ENCODE results near the gene PRKAG2. TPM values are rescaled to one million over a fixed set of nuclear protein-coding genes. Genes with fewer than 3 reads are reported as not detected.

PRKAG2 gene
- total RNA-seq, 3 donors from 2014 or later = 42.4 to 48.5 (median 46.6) TPM

DNA sequence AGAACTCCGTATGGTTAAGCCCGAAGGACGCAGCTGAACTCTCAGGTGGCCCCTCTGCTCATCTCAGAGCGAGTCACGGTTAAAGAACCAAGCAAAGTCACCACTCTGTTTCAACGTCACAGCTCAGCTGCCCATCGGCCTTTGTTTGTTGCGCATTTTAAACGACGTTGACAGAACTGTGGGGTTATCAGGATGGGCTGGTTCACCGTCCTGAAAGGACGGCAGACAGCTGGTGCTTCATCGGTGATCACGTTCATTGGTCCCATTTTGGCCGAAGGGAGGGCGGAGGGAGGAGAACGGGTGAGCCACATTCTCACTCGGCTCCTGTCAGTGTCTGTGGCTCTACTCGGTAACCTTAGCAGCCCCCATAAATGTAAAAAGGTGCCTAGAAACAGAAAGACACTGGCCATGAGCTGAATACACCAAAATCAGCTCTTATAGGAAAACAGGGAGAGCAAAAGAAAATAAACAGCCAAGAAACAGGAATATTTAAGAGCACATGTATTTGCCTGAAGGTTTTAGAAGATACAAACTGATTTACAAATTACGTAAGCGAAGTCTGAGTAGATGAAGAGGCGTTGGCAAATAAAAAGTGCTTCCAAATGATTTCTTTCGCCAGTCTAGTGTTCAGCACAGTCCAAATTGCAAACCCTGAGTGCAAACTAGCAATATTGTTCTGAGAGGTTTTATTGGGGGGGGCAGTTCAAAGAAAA lies 8.4 kb downstream of the PRKAG2 start:
- no peak for ATAC-seq
- intact Hi-C loops (cut with DNase I, micrococcal nuclease) = no loop called here
- no peaks in the 10 kb centered on the region for H3K9me3 ChIP-seq
- no peaks in the 10 kb centered on the region for H3K36me3 ChIP-seq (ENCODE audit: low read depth)
- peak in 1 of 3 donors; percentile 27 for DNase-seq
- no peak overlapping the region for H3K4me3 ChIP-seq
- TF ChIP-seq, protein P1, sequence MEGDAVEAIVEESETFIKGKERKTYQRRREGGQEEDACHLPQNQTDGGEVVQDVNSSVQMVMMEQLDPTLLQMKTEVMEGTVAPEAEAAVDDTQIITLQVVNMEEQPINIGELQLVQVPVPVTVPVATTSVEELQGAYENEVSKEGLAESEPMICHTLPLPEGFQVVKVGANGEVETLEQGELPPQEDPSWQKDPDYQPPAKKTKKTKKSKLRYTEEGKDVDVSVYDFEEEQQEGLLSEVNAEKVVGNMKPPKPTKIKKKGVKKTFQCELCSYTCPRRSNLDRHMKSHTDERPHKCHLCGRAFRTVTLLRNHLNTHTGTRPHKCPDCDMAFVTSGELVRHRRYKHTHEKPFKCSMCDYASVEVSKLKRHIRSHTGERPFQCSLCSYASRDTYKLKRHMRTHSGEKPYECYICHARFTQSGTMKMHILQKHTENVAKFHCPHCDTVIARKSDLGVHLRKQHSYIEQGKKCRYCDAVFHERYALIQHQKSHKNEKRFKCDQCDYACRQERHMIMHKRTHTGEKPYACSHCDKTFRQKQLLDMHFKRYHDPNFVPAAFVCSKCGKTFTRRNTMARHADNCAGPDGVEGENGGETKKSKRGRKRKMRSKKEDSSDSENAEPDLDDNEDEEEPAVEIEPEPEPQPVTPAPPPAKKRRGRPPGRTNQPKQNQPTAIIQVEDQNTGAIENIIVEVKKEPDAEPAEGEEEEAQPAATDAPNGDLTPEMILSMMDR (IDR thresholded peaks at IDR 0.05) = no peak
- H3K4me1 ChIP-seq (ENCODE audit: low read depth) = peaks cover 11% of the 10 kb centered on the region

DNA sequence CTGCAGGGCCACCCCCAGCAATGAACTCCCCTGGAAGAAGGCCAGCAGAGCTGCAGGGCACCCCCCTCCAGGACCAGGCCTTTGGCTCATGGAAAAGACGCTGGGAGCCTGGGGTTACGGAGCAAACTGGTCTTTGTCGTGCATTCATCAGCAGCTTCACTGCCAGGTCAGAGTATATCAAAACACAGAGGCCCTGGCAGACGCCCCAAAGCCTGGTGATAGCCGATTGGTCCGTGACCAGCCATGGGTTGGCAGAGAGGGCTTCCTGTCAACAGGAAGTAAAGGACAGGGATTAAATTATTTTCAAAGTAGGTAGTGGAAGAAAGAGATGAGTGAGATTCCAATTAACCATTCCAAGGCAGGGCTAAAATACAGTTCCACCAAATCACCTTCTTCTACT lies 9.0 kb downstream of the PRKAG2 start:
- no peaks in the 10 kb centered on the region for H3K36me3 ChIP-seq (ENCODE audit: low read depth)
- TF ChIP-seq, protein P1 (IDR thresholded peaks at IDR 0.05) = no peak
- peaks cover 8% of the 10 kb centered on the region for H3K4me1 ChIP-seq (ENCODE audit: low read depth)
- no peak overlapping the region for H3K4me3 ChIP-seq
- ATAC-seq (no peak), DNase-seq (peak in 1 of 3 donors; percentile 50)
- intact Hi-C loops (cut with DNase I, micrococcal nuclease) = no loop called here
- H3K9me3 ChIP-seq = no peaks in the 10 kb centered on the region

DNA sequence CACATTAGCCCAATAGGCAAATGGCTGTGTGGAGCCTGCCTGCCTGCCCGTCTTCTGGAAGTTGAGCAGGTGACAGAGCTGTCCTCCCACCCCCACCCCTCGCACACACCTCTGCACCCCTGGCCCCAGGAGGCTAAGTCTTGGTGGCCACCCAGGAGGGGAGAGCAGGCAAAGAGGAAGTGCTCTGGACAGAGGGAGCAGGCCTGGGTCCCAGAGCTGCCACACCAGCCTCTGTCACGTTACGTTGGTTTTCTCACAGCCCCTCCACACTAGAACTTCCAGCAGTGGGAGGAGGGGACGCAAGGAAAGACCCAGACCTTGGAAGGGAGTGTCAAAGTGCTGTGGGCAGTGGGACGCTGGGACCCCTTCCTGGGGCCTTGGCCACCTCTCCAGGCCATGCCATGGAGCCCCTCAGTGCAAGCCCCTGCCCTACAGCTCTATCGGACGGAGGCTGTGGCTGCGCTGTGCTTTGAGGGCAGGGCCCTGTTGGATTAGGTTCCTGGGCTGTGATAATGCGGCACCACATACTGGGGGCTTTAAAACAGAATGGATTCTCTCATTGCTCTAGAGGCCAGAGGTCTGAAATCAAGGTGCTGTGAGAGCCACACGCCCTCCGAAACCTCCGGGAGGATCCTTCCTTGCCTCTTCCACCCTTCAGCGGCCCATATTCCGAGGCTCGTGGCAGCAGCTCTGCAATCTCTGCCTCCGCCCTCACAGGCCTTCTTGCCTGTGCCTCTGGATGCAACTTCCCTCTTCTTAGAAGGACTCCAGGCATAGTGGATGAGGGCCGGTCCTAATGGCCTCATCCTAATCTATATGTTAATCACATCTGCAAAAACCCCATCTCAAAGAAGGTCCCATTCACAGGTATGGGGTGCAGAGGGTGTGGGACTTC lies 9.9 kb downstream of the PRKAG2 start:
- no peak for DNase-seq
- Histone ChIP-seq H3K4me3 (no peak overlapping the region), H3K36me3 (ENCODE audit: low read depth) (no peaks in the 10 kb centered on the region), H3K9me3 (no peaks in the 10 kb centered on the region), H3K4me1 (ENCODE audit: low read depth) (peaks cover 8% of the 10 kb centered on the region)
- TF ChIP-seq, protein P1 (IDR thresholded peaks at IDR 0.05) = no peak
- intact Hi-C loops (cut with DNase I, micrococcal nuclease) = no loop called here
- ATAC-seq = no peak

DNA sequence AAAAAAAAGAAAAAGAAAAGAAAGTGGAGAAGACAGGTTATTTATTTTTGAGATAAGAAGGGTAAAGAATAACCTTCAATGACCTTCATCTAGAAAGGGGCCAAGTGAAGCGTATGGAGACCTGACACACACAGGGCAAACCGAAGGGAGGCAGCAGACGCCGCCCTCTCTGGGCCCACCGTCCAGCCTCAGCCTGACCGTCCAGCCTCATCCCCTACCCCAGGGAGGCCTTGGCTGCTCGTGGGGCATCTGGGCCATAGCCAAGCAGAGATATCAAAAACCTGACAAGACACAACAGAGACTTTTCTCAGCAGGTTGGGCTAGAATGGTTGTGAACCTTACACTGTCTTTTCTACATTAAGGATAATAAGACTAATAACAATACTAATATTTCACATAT lies 10.9 kb downstream of the PRKAG2 start:
- intact Hi-C loops (cut with DNase I, micrococcal nuclease) = no loop called here
- Histone ChIP-seq H3K4me3 (no peak overlapping the region), H3K4me1 (ENCODE audit: low read depth) (peaks cover 8% of the 10 kb centered on the region), H3K9me3 (no peaks in the 10 kb centered on the region), H3K36me3 (ENCODE audit: low read depth) (no peaks in the 10 kb centered on the region)
- DNase-seq = no peak
- no peak for ATAC-seq
- TF ChIP-seq, protein P1 (IDR thresholded peaks at IDR 0.05) = no peak

DNA sequence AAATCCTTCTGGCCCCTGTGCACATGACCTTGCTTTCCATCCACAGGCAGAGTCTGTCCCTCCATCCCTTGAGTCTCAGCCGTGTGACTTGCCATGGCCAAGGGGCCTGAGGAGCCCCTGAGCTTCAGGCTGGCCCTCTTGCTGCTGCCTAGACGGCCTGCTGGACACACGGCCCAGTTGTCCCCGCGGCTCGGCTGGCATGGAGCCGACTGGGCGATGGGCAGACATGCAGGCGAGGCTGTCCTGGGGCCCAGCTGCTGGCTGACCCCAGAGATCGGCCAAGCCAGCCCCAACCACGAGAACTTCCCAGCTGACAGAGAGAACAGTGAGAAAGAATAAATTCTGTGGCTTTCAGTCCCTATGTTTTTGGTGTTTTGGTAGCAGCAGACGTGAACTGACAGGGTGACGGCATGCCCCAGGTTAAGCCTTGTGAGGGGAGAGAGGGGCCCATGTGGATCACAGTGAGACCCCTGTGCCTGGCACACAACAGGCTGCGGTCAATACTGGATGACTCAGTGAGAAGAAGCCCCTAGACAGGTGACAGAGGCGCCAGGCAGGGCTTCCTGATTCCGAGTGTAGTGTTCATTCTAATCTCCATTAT lies 11.7 kb downstream of the PRKAG2 start:
- H3K4me3 ChIP-seq = no peak overlapping the region
- peak in 1 of 3 donors; percentile 29 for DNase-seq
- TF ChIP-seq, protein P1 (IDR thresholded peaks at IDR 0.05) = no peak
- H3K4me1 ChIP-seq (ENCODE audit: low read depth) = peaks cover 6% of the 10 kb centered on the region
- no peak for ATAC-seq
- no peaks in the 10 kb centered on the region for H3K9me3 ChIP-seq
- no peaks in the 10 kb centered on the region for H3K36me3 ChIP-seq (ENCODE audit: low read depth)
- intact Hi-C loops (cut with DNase I, micrococcal nuclease) = no loop called here

All from mucosa of descending colon (tissue), 3 donors.